Activated T-cell treated with anti-CD3 and anti-CD28 coated beads, Interleukin-2, amount 50 U/mL, for 72 hours (primary cell): Measurements from ENCODE around the gene TFIP11. TPM values are rescaled to one million over a fixed set of nuclear protein-coding genes. Genes with fewer than 3 reads are reported as not detected.

Experiments used
- ATAC-seq, 2 donors: fragments of 150-1000 bp; cut with Tn5 transposase; replicated peaks in 1 of 2; 2 replicates each; pipeline ENCODE4 v1.10.0; 2021; ENCODE audit warnings: moderate library complexity in 2 of 2, mild to moderate bottlenecking in 1 of 2
- DNase-seq, 2 donors: peaks; one replicate each; pipeline ENCODE4 v3.0.0; 2021 to 2022; ENCODE audit warnings: mixed read lengths in 1 of 2
- H3K27ac Mint-ChIP-seq: one replicate; pipeline ENCODE4 v1.8.0; 2022; ENCODE audit warnings: mild to moderate bottlenecking, moderate library complexity, mixed read lengths
- H3K27me3 Mint-ChIP-seq: one replicate; pipeline ENCODE4 v1.8.0; 2022; ENCODE audit warnings: low read depth, mixed read lengths
- H3K36me3 Mint-ChIP-seq, 2 donors: one replicate each; pipeline ENCODE4 v1.8.0; 2022; ENCODE audit warnings: mixed read lengths in 2 of 2, mild to moderate bottlenecking in 1 of 2; ENCODE audit not compliant: insufficient read depth in 2 of 2
- H3K4me1 Mint-ChIP-seq: one replicate; pipeline ENCODE4 v1.8.0; 2022; ENCODE audit warnings: low read depth, mixed read lengths
- H3K4me3 Mint-ChIP-seq, 2 donors: one replicate each; pipeline ENCODE4 v1.8.0; 2022; ENCODE audit warnings: mild to moderate bottlenecking in 2 of 2, mixed read lengths in 2 of 2, moderate library complexity in 2 of 2
- H3K9me3 Mint-ChIP-seq, 2 donors: one replicate each; pipeline ENCODE4 v1.8.0; 2022; ENCODE audit warnings: mixed read lengths in 2 of 2
- total RNA-seq, 2 donors: library from RNA; stranded (reverse); gene quantifications; one replicate each; pipeline ENCODE4 v1.2.3, GENCODE V29; 2022

The TFIP11 gene
- total RNA-seq, 2 donors from 2014 or later = 47.0 to 62.5 TPM

DNA sequence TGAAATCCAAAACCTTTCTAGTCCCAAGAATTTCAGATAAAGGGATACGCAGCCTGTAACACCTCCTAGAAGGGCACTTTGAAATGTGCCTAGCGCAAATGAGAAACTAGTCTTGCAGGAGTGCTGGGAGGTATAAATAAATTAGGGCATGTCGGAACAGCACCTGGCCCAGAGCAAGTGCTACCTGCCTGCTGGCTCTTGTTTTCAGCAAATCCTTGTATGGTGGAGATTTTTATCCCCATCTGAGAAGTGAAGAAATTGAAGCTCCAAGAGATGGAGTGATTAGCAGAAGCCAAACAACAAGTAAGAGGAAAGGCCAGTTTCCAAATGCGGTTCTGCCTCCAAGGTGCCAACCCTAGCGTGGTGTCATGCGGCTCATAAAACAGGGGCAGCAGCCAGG, 36.7 kb upstream of the TFIP11 start:
- DNase-seq (no peak), ATAC-seq (no peak)
- H3K27ac Mint-ChIP-seq = no peak overlapping the region
- peaks cover 0 to 3% of the 10 kb centered on the region in 2 donors for H3K9me3 Mint-ChIP-seq
- no peak overlapping the region for H3K4me3 Mint-ChIP-seq
- H3K36me3 Mint-ChIP-seq = peaks cover 8 to 10% of the 10 kb centered on the region in 2 donors
- peaks cover 22% of the 10 kb centered on the region for H3K4me1 Mint-ChIP-seq
- H3K27me3 Mint-ChIP-seq = no peaks in the 10 kb centered on the region

DNA sequence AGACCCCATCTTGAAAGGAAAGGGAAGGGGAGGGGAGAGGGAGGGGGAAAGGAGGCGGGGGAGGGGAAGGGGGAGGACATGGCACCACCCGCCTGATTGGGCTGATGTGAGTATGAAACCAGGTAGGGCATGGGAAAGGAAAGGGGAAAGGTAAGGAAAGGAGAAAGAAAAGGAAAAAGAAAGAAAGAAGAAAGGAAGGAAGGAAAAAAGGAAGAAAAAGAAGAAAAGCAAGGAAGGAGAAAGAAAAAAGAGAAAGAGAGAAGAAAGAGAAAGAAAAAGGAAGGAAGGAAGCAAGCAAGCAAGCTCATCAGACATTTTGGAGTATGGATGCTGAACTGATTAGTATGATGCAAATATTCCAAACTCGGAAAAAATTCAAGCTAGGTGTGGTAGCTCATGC, 36.0 kb upstream of the TFIP11 start:
- Mint-ChIP-seq H3K4me3 (no peak overlapping the region), H3K36me3 (peaks cover 8 to 10% of the 10 kb centered on the region in 2 donors), H3K4me1 (peaks cover 26% of the 10 kb centered on the region), H3K9me3 (peaks cover 0 to 3% of the 10 kb centered on the region in 2 donors), H3K27me3 (no peaks in the 10 kb centered on the region), H3K27ac (no peak overlapping the region)
- DNase-seq (no peak), ATAC-seq (no peak)

DNA sequence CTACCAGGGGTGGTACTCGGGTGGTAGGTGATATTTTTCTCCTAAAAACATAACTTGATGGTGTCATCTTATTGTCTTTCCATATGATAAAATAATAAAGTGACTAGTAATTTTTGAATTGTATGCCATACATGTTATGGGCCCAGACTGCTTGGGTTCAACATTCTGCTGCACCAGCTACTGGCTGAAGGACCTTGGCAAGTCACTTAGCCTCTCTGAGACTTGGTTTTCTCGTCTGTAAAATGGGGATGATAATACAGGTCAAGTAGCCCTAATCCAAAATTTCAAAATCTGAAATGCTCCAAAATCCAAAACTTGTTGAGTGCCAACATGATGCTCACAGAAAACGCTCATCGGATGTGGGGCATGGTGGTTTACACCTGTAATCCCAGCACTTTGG, 35.6 kb upstream of the TFIP11 start:
- H3K27me3 Mint-ChIP-seq = no peaks in the 10 kb centered on the region
- peaks cover 0 to 3% of the 10 kb centered on the region in 2 donors for H3K9me3 Mint-ChIP-seq
- no peak overlapping the region for H3K4me3 Mint-ChIP-seq
- DNase-seq (no peak), ATAC-seq (no peak)
- no peak overlapping the region for H3K27ac Mint-ChIP-seq
- H3K36me3 Mint-ChIP-seq = peaks cover 8 to 10% of the 10 kb centered on the region in 2 donors
- peaks cover 26% of the 10 kb centered on the region for H3K4me1 Mint-ChIP-seq

DNA sequence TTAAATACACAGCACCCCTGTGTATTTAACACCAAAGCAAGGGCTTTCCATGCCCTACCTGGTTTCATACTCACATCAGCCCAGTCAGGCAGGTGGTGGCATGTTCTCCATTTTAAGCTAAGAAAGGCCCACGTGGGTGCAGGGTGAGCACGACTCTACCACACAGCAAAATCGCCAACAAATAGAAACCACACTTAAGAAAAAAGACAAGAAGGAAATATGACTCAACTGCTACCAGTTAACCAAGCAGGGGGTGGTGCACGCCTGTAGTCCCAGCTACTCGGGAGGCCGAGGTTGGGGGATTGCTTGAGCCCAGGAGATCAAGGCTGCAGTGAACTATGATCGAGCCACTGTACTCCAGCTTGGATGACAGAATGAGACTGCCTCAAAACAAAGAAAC, 35.2 kb upstream of the TFIP11 start:
- ATAC-seq = peak; percentile 60 to 92
- peaks cover 26% of the 10 kb centered on the region for H3K4me1 Mint-ChIP-seq
- peak; percentile 12 to 40 for DNase-seq
- H3K4me3 Mint-ChIP-seq = peak overlapping the region; percentile 23 to 32
- peak overlapping the region; percentile 85 for H3K27ac Mint-ChIP-seq
- no peaks in the 10 kb centered on the region for H3K27me3 Mint-ChIP-seq
- H3K36me3 Mint-ChIP-seq = peaks cover 8 to 10% of the 10 kb centered on the region in 2 donors
- H3K9me3 Mint-ChIP-seq = peaks cover 0 to 3% of the 10 kb centered on the region in 2 donors

DNA sequence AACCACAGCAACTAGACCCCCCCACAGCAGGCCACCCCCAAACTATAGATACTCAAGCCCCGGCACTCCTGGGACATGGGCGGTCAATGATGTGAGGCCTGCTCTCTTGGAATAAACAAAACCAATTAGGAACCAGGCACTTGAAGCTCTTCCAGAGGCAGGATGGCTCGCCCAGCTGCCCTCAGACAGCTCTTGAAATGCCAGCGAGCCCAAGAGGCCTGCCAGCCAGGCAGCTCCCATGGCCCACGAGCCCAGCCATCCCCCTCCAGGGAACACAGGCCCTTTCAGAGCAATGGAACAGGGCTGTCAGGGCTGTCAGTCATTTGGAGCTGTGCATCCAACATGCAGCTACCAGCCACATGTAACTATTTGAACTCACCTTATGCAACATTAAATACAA, 34.0 kb upstream of the TFIP11 start:
- Mint-ChIP-seq H3K36me3 (peaks cover 8 to 10% of the 10 kb centered on the region in 2 donors), H3K27me3 (no peaks in the 10 kb centered on the region), H3K9me3 (peaks cover 0 to 3% of the 10 kb centered on the region in 2 donors), H3K4me3 (peak overlapping the region; percentile 31 to 47), H3K4me1 (peaks cover 26% of the 10 kb centered on the region), H3K27ac (peak overlapping the region; percentile 85)
- ATAC-seq = no peak
- DNase-seq = no peak

DNA sequence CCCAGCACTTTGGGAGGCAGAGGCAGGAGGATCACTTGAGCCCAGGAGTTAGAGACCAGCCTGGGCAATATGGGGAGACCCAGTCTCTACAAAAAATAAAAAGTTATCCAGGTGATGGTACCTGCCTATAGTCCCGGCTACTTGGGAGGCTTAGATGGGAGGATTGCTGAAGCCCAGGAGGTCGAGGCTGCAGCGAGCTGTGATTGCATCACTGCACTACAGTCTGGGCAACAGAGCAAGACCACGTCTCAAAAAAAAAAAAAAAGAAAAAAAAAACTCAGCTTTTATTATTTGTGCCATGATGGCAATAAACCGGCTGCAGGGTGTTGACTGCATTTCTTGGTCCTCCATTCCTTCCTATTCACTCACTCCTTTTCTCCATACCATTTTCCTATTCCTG, 33.6 kb upstream of the TFIP11 start:
- peak overlapping the region; percentile 85 for H3K27ac Mint-ChIP-seq
- H3K9me3 Mint-ChIP-seq = peaks cover 0 to 3% of the 10 kb centered on the region in 2 donors
- DNase-seq = no peak
- H3K4me3 Mint-ChIP-seq = peak overlapping the region in 1 of 2 donors; percentile 31
- H3K27me3 Mint-ChIP-seq = no peaks in the 10 kb centered on the region
- peaks cover 26% of the 10 kb centered on the region for H3K4me1 Mint-ChIP-seq
- peaks cover 8 to 10% of the 10 kb centered on the region in 2 donors for H3K36me3 Mint-ChIP-seq
- no peak for ATAC-seq

DNA sequence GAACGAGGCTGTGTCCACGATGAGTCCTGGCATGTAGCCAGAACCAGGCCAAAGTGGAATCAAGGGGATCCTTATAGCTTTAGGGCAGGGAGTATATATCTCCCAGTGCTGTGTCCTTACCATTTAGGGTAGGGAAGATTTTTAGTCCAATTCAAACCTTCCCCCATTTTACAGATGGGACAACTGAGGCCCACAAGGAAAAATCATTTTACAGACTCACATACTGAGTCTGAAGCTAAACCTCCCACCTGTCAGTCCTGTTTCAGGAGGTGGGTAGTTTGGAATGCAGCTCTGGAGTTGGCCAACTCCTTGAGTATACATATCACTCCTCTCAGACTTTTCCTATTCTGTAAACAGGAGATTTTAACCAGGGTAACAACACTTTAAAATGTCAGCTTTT, 33.1 kb upstream of the TFIP11 start:
- Mint-ChIP-seq H3K4me3 (no peak overlapping the region), H3K4me1 (peaks cover 26% of the 10 kb centered on the region), H3K36me3 (peaks cover 8 to 10% of the 10 kb centered on the region in 2 donors), H3K27ac (no peak overlapping the region), H3K27me3 (no peaks in the 10 kb centered on the region), H3K9me3 (peaks cover 0 to 3% of the 10 kb centered on the region in 2 donors)
- ATAC-seq = no peak
- DNase-seq = no peak

DNA sequence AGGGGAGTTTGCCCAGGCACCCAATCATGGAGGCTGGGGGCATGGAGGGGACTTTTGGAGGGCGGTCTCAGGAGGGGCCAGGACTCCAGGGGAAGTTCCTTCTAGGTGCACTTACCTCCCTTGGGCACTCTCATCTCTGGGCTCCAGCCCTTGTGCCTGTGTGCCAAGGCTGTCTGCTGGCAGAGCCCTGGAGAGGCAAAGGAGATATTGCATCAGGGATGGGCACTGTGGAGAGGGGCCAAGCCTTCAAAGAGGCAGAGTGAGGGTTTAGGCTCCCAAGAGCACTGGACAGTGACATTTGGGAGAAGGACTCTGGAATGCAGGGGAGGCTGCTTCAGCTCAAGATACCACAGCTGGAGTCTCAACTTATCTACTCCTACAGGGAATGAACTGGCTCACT, 32.2 kb upstream of the TFIP11 start:
- Mint-ChIP-seq H3K27me3 (no peaks in the 10 kb centered on the region), H3K9me3 (peaks cover 0 to 3% of the 10 kb centered on the region in 2 donors), H3K27ac (no peak overlapping the region), H3K4me3 (no peak overlapping the region), H3K4me1 (peaks cover 22% of the 10 kb centered on the region), H3K36me3 (peaks cover 8 to 10% of the 10 kb centered on the region in 2 donors)
- ATAC-seq = no peak
- no peak for DNase-seq

DNA sequence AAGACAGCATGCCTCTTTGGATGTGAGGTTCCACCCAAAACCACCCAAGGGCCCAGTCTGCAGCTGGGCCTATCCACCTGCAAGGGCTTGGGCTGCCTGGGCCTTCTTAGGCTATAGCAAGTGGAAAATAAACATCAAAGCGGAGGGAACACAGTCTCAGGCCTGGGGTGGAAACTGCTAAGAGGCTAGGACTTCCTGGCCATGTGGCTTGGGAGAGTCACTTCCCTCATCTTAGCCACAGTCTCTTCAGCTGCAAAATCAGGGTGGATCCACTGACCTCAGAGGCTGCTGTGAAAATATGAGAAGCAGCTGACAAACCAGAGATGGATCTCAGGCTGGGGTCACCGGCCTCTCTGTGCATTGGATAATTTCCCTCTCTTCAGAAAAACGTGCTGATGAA, 30.6 kb upstream of the TFIP11 start:
- no peak for ATAC-seq
- peak in 1 of 2 donors; percentile 8 for DNase-seq
- peaks cover 22% of the 10 kb centered on the region for H3K4me1 Mint-ChIP-seq

DNA sequence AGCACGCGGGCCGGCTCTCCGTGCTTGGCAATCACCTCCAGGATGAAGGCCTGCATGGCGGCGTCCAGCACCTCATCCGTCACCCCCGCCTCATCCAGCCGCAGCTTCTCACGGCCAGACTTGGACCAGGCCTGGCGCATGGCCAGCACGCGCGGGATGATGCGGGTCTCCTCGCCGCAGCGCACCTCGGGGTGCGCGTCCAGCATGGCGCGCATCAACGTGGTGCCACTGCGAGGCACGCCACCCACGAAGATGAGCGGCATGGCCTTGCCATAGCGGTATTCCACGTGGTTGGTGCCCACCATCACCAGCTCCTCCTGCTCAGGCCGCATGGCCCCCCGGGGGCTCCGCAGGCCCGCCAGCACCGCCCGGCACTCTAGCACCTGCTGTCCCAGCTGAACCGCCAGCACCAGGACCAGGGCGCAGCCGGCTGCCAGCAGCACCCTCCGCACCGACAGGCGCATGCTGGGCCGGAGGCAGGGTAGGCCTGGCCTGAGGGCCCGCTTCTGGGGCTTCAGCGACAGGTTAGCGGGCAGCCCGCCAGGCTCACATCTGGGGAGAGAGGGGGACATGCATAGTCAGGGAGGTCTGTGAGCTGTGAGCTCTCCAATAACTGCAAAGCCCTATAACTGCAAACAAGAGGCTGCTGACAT, 29.0 kb upstream of the TFIP11 start:
- ATAC-seq (no peak), DNase-seq (no peak)
- H3K9me3 Mint-ChIP-seq = no peaks in the 10 kb centered on the region
- peaks cover 7% of the 10 kb centered on the region for H3K4me1 Mint-ChIP-seq
- no peaks in the 10 kb centered on the region for H3K27me3 Mint-ChIP-seq
- H3K27ac Mint-ChIP-seq = no peak overlapping the region
- no peak overlapping the region for H3K4me3 Mint-ChIP-seq
- peaks cover 2 to 4% of the 10 kb centered on the region in 2 donors for H3K36me3 Mint-ChIP-seq

More for the DNA sequence above, 30.6 kb upstream of the TFIP11 start:
- Mint-ChIP-seq H3K27ac (no peak overlapping the region), H3K4me3 (no peak overlapping the region), H3K27me3 (no peaks in the 10 kb centered on the region), H3K36me3 (peaks cover 7 to 8% of the 10 kb centered on the region in 2 donors), H3K9me3 (peaks cover 0 to 3% of the 10 kb centered on the region in 2 donors)

DNA sequence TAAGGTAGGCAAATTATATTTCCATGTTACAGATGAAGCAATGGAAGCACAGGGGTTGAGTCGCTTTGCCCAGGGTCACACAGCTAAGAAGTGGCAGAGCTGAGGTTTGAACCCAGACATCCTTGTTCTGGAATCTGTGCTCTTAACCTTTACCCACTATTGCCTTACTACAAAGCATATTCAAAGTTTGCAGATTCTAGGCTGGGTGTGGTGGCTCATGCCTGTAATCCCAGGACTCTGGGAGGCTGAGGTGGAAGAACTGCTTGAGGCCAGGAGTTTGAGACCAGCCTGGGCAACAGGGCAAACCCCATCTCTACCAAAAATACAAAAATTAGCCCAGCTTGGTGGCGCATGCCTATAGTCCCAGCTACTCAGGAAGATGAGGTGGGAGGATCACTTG, 27.8 kb upstream of the TFIP11 start:
- Mint-ChIP-seq H3K9me3 (no peaks in the 10 kb centered on the region), H3K36me3 (peaks cover 1 to 4% of the 10 kb centered on the region in 2 donors), H3K4me1 (peaks cover 12% of the 10 kb centered on the region), H3K27ac (no peak overlapping the region), H3K4me3 (no peak overlapping the region), H3K27me3 (no peaks in the 10 kb centered on the region)
- ATAC-seq (no peak), DNase-seq (no peak)

DNA sequence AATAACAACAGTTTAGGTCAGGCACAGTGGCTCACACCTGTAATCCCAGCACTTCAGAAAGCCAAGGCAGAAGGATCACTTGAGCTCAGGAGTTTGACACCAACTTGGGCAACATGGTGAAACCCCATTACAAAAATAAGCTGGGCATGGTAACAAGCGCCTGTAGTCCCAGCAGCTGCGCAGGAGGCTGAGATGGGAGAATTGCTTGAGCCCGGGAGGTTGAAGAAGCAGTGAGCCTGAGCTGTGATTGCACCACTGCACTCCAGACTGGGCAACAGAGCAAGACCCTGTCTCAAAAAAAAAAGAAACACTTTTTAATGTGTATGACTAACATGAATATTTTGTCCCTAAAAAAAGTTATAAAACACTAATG, 24.5 kb upstream of the TFIP11 start:
- Mint-ChIP-seq H3K9me3 (no peaks in the 10 kb centered on the region), H3K4me3 (no peak overlapping the region), H3K36me3 (peaks cover 1 to 4% of the 10 kb centered on the region in 2 donors), H3K4me1 (peaks cover 21% of the 10 kb centered on the region), H3K27ac (peak overlapping the region; percentile 27), H3K27me3 (no peaks in the 10 kb centered on the region)
- no peak for DNase-seq
- ATAC-seq = no peak

- ATAC-seq (no peak), DNase-seq (no peak)
- Mint-ChIP-seq H3K27me3 (no peaks in the 10 kb centered on the region), H3K4me3 (no peak overlapping the region), H3K27ac (peak overlapping the region; percentile 27), H3K4me1 (peaks cover 21% of the 10 kb centered on the region), H3K36me3 (peaks cover 1 to 4% of the 10 kb centered on the region in 2 donors), H3K9me3 (no peaks in the 10 kb centered on the region)
Observed at GRCh38 chr22:26536056-26536761, 23.9 kb upstream of the TFIP11 start.
